K562 (cell line): ENCODE measurements around the gene KLC1. TPM values are rescaled to one million over a fixed set of nuclear protein-coding genes. Genes with fewer than 3 reads are reported as not detected.

Source experiments
- ATAC-seq: fragments of 200-7000 bp; cut with Tn5 transposase; 3 replicates; pipeline ENCODE4 v1.9.1; 2020; ENCODE audit warnings: moderate library complexity
- BruUV-seq: library from RNA; stranded (reverse); fragments of 400-500 nt; replicated peaks from 2 replicates; lab custom pipeline; 2021; lab: Mats Ljungman, UMichigan
- CTCF ChIA-PET: fragments of 300-600 bp; formaldehyde crosslinking; extraction: SDS; loops from one replicate; lab custom pipeline; 2021; ENCODE audit warnings: low intra/inter-chr PET ratio; lab: Yijun Ruan, JAX
- POLR2A ChIA-PET: fragments of 300-600, 350-650 bp; sonication (Branson Sonifier 250); formaldehyde crosslinking; extraction: SDS; loops from one replicate; lab custom pipeline; 2021; ENCODE audit warnings: antibody characterized with exemption, inconsistent platforms; lab: Yijun Ruan, JAX
- DNase-seq, 4 experiments: peaks; one replicate each; pipeline versions ENCODE4 v3.0.0 to v3.0.0-alpha.2; 2011 to 2018; ENCODE audit warnings: low spot score in 3 of 4, mixed read lengths in 3 of 4; ENCODE audit errors: extremely low read depth in 1 of 4
- FAIRE-seq: peaks from 2 replicates; lab custom pipeline; 2011; peaks lifted over from hg19 to GRCh38; lab: Jason Lieb, UNC
- H2AFZ ChIP-seq: 2 replicates; pipeline ENCODE4 v1.6.0; 2011; ENCODE audit warnings: low read depth, low read length, control low read depth, inconsistent platforms
- H3K27ac ChIP-seq: fragments of 200-600 bp; 3 replicates; pipeline ENCODE4 v1.8.0; 2011; ENCODE audit warnings: low read depth, mild to moderate bottlenecking, control low read depth, inconsistent platforms, low read length, moderate library complexity, mixed read lengths; ENCODE audit errors: extremely low read depth
- H3K27me3 ChIP-seq, 2 experiments: fragments of 300-600 bp in 1 of 2; 2 replicates in 1 of 2; 3 replicates in 1 of 2; pipeline versions ENCODE4 v1.6.0 to v1.8.0; 2011; ENCODE audit warnings: inconsistent platforms in 2 of 2, low read length in 2 of 2, mild to moderate bottlenecking in 1 of 2, mixed read lengths in 1 of 2, moderate library complexity in 1 of 2; ENCODE audit not compliant: control insufficient read depth in 2 of 2, insufficient read depth in 2 of 2
- H3K36me3 ChIP-seq: fragments of 300-600 bp; 3 replicates; pipeline ENCODE4 v1.8.0; 2011; ENCODE audit warnings: mild to moderate bottlenecking, low read length, inconsistent platforms; ENCODE audit not compliant: control insufficient read depth, insufficient read depth
- H3K4me1 ChIP-seq, 2 experiments: fragments of 200-600 bp in 1 of 2; replicated peaks in 1 of 2; 2 replicates in 1 of 2; 3 replicates in 1 of 2; pipeline versions ENCODE4 v1.5.1 to v1.8.0; 2011; ENCODE audit warnings: inconsistent platforms in 2 of 2, low read length in 2 of 2, mild to moderate bottlenecking in 1 of 2, mixed read lengths in 1 of 2, moderate library complexity in 1 of 2; ENCODE audit not compliant: control insufficient read depth in 2 of 2, insufficient read depth in 2 of 2
- H3K4me2 ChIP-seq: 2 replicates; pipeline ENCODE4 v1.6.1; 2011; ENCODE audit warnings: low read length, control low read depth, inconsistent platforms, mixed read lengths; ENCODE audit not compliant: insufficient read depth
- H3K4me3 ChIP-seq: fragments of 200-600 bp; sonication (generic), shearing (Covaris generic); 2 replicates; pipeline ENCODE4 v1.5.1; 2016; ENCODE audit warnings: control low read depth, inconsistent platforms
- H3K79me2 ChIP-seq: fragments of 200-600 bp; 3 replicates; pipeline ENCODE4 v1.8.0; 2011; ENCODE audit warnings: low read length, inconsistent platforms; ENCODE audit not compliant: control insufficient read depth, insufficient read depth
- H3K9ac ChIP-seq, 2 experiments: 2 replicates each; pipeline versions ENCODE4 v1.6.0 to v1.6.1; 2011; ENCODE audit warnings: low read depth in 2 of 2, low read length in 2 of 2, control low read depth in 1 of 2, inconsistent platforms in 1 of 2, mild to moderate bottlenecking in 1 of 2, mixed read lengths in 1 of 2; ENCODE audit not compliant: insufficient read depth in 1 of 2
- H3K9me1 ChIP-seq: one replicate; pipeline ENCODE4 v1.6.0; 2011; ENCODE audit warnings: inconsistent platforms, mild to moderate bottlenecking, low read length, moderate library complexity; ENCODE audit not compliant: control insufficient read depth, insufficient read depth
- H3K9me3 ChIP-seq: replicated peaks from 2 replicates; pipeline ENCODE4 v1.5.1; 2011; ENCODE audit warnings: low read depth, low read length, inconsistent platforms; ENCODE audit not compliant: control insufficient read depth, insufficient read depth
- H4K20me1 ChIP-seq: replicated peaks from 2 replicates; pipeline ENCODE4 v1.6.1; 2011; ENCODE audit warnings: low read length, inconsistent platforms, mixed read lengths; ENCODE audit not compliant: control insufficient read depth, insufficient read depth
- ARID1B ChIP-seq: fragments of 450-650 bp; IDR thresholded peaks from 2 replicates; pipeline ENCODE4 v1.6.1; 2016; ENCODE audit warnings: antibody characterized with exemption, mild to moderate bottlenecking, inconsistent platforms
- IFI16 ChIP-seq: fragments of 250-450 bp; sonication (Bioruptor Pico); IDR thresholded peaks from 2 replicates; pipeline ENCODE4 v2.1.2; 2022; ENCODE audit warnings: mild to moderate bottlenecking, inconsistent platforms
- KDM5B ChIP-seq: fragments of 200-600 bp; sonication (generic); IDR thresholded peaks from 2 replicates; pipeline ENCODE4 v1.6.1; 2012; ENCODE audit warnings: low read depth, mild to moderate bottlenecking, moderate library complexity, low read length, control low read depth, inconsistent platforms; ENCODE audit not compliant: insufficient replicate concordance
- TSHZ1 ChIP-seq: fragments of 250-450 bp; sonication (Bioruptor Pico); IDR thresholded peaks from 2 replicates; pipeline ENCODE4 v1.4.0; 2020; ENCODE audit warnings: mild to moderate bottlenecking, moderate library complexity
- ZNF408 ChIP-seq: fragments of 250-450 bp; sonication (Bioruptor Pico); IDR thresholded peaks from 2 replicates; pipeline ENCODE4 v1.4.0; 2020; ENCODE audit warnings: low read depth, mild to moderate bottlenecking, moderate library complexity
- WGBS: fragments of 100-300 bp; shearing (Covaris generic); methylation state at CpG from one replicate; pipeline ENCODE4 v1.1.6; 2016; ENCODE audit warnings: low coverage, mixed read lengths; ENCODE audit not compliant: insufficient coverage; ENCODE audit errors: missing lambda C conversion rate; 5-methylcytosine and 5-hydroxymethylcytosine counted together
- in situ Hi-C: fragments of 300-500 bp; cut with MboI; formaldehyde crosslinking; loops from 4 replicates; pipeline ENCODE4 v1.15.0; 2018; ENCODE audit warnings: inconsistent platforms, mixed read lengths
- intact Hi-C: fragments of 100-400 bp; cut with micrococcal nuclease; formaldehyde crosslinking; loops from 2 replicates; pipeline ENCODE4 v1.14.2; 2022
- polyA plus RNA-seq, 8 experiments: library from polyadenylated mRNA; depleted of rRNA in 4 of 8; stranded (reverse) in 5 of 8; unstranded in 3 of 8; fragments of >200 nt; fragmentation: Nextera tagmentation in 2 of 8; fragmentation: Illumina TruSeq in 1 of 8; extraction: Ambion mirVana in 2 of 8; extraction: Trizol in 1 of 8; gene quantifications; 2 replicates each; pipeline versions ENCODE4 v1.2.1 to v1.2.3, GENCODE V29; 2011 to 2014; ENCODE audit warnings: inconsistent platforms in 1 of 8, missing spikeins in 1 of 8
- total RNA-seq, 7 experiments: library from RNA; depleted of rRNA in 6 of 7; stranded (reverse); fragments of >200 nt in 6 of 7; fragmentation: Illumina TruSeq in 2 of 7; extraction: Trizol in 2 of 7; gene quantifications; 2 replicates each; pipeline versions ENCODE4 v1.2.1 to v1.2.3, GENCODE V29; 2011 to 2021; ENCODE audit warnings: low replicate concordance in 1 of 7

Gene KLC1
- total and polyA plus RNA-seq, 9 of the 15 experiments (the other 6 are each of a cell fraction or from before 2014, with no cell fraction given), result 4.9 to 134 (median 54.8) TPM

GRCh38 chr14:103732868-103733620 is 104.0 kb downstream of the KLC1 start:
- no peak overlapping the region for H3K9ac ChIP-seq
- H3K79me2 ChIP-seq, result no peaks in the 10 kb centered on the region
- POLR2A ChIA-PET, result interaction anchor here (1.0 kb wide), 2 partner anchors 32 to 86 kb away, joined by 3 to 4 read pairs; no protein-coding TSS in a partner anchor
- H2AFZ ChIP-seq, result no peak overlapping the region
- H4K20me1 ChIP-seq, result no peaks in the 10 kb centered on the region
- DNase-seq (no peak), ATAC-seq (no peak), FAIRE-seq (no peak)
- H3K9me3 ChIP-seq, result no peaks in the 10 kb centered on the region
- peaks cover 10 to 31% of the 10 kb centered on the region in 2 experiments; a peak in 4 of 5 replicates for H3K4me1 ChIP-seq
- CTCF ChIA-PET, result no interaction called here
- H3K27me3 ChIP-seq, result no peaks in the 10 kb centered on the region
- TF ChIP-seq ZNF408 (no peak), KDM5B (no peak), ARID1B (no peak), TSHZ1 (CRISPR knock-in tag) (no peak), IFI16 (CRISPR knock-in tag) (no peak)
- intact Hi-C loops (no loop called here), in situ Hi-C loops (no loop called here)
- peaks cover 48% of the 10 kb centered on the region; the same call in 2 of the 3 replicates for H3K36me3 ChIP-seq
- BruUV-seq, result TSS peak; percentile 40
- H3K4me2 ChIP-seq, result no peak overlapping the region
- 87% methylated on average over 9 of the region's 9 CpGs for WGBS
- H3K9me1 ChIP-seq, result no peaks in the 10 kb centered on the region
- H3K27ac ChIP-seq, result no peak overlapping the region
- H3K4me3 ChIP-seq, result no peak overlapping the region
